ENCODE data around the gene TTC39C. TPM values are rescaled to one million over a fixed set of nuclear protein-coding genes. Genes with fewer than 3 reads are reported as not detected.

The TTC39C gene
- total RNA-seq, 1 experiment from 2014 or later: 14.8 TPM

DNA sequence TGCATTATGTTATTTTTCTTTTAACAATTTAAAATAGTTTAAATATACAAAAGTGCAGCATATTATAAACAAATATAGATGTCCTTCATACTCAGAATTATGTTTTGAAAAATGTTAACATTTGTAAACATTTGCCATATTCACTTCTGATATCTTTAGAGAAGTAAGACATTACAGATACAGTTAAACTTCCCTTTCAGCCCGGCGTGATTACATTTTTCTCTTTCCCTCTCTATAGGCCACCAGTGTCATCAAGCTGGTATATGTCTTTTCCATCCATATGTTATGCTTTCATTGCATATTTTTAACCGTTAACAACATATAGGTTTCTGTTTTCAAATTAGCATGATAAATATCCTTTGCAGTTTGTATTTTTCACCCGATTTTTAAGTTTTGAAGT, 27.1 kb downstream of the TTC39C start:
- intact Hi-C loops (cut with micrococcal nuclease; ENCODE audit: unreplicated experiment): no loop called here
- no peaks in the 10 kb centered on the region for H3K9me3 ChIP-seq (ENCODE audit: control insufficient read depth, insufficient read depth, low read depth, low read length)
- CTCF ChIA-PET: no interaction called here
- H3K27me3 ChIP-seq (ENCODE audit: control insufficient read depth, insufficient read depth, low read length): no peaks in the 10 kb centered on the region
- no TSS peak for BruUV-seq (replicated peaks)
- no peak for TF ChIP-seq POLR2AphosphoS5 (IDR thresholded peaks at IDR 0.05; ENCODE audit: low read depth, low read length)
- TF ChIP-seq TCF7L2 (IDR thresholded peaks at IDR 0.05; ENCODE audit: low read depth, low read length): no peak
- no peak for TF ChIP-seq SIN3A (IDR thresholded peaks at IDR 0.05; ENCODE audit: borderline replicate concordance, insufficient read depth, low read depth, low read length)
- TF ChIP-seq, protein P1, sequence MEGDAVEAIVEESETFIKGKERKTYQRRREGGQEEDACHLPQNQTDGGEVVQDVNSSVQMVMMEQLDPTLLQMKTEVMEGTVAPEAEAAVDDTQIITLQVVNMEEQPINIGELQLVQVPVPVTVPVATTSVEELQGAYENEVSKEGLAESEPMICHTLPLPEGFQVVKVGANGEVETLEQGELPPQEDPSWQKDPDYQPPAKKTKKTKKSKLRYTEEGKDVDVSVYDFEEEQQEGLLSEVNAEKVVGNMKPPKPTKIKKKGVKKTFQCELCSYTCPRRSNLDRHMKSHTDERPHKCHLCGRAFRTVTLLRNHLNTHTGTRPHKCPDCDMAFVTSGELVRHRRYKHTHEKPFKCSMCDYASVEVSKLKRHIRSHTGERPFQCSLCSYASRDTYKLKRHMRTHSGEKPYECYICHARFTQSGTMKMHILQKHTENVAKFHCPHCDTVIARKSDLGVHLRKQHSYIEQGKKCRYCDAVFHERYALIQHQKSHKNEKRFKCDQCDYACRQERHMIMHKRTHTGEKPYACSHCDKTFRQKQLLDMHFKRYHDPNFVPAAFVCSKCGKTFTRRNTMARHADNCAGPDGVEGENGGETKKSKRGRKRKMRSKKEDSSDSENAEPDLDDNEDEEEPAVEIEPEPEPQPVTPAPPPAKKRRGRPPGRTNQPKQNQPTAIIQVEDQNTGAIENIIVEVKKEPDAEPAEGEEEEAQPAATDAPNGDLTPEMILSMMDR (IDR thresholded peaks at IDR 0.05): no peak
- TF ChIP-seq, protein P2, sequence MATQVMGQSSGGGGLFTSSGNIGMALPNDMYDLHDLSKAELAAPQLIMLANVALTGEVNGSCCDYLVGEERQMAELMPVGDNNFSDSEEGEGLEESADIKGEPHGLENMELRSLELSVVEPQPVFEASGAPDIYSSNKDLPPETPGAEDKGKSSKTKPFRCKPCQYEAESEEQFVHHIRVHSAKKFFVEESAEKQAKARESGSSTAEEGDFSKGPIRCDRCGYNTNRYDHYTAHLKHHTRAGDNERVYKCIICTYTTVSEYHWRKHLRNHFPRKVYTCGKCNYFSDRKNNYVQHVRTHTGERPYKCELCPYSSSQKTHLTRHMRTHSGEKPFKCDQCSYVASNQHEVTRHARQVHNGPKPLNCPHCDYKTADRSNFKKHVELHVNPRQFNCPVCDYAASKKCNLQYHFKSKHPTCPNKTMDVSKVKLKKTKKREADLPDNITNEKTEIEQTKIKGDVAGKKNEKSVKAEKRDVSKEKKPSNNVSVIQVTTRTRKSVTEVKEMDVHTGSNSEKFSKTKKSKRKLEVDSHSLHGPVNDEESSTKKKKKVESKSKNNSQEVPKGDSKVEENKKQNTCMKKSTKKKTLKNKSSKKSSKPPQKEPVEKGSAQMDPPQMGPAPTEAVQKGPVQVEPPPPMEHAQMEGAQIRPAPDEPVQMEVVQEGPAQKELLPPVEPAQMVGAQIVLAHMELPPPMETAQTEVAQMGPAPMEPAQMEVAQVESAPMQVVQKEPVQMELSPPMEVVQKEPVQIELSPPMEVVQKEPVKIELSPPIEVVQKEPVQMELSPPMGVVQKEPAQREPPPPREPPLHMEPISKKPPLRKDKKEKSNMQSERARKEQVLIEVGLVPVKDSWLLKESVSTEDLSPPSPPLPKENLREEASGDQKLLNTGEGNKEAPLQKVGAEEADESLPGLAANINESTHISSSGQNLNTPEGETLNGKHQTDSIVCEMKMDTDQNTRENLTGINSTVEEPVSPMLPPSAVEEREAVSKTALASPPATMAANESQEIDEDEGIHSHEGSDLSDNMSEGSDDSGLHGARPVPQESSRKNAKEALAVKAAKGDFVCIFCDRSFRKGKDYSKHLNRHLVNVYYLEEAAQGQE (IDR thresholded peaks at IDR 0.05; ENCODE audit: insufficient read depth in 1 of 2, low read depth in 2 of 2, low read length in 1 of 2): no peak
- in situ Hi-C loops (cut with HindIII; ENCODE audit: low pct_unique_long_range_greater_than_20kb, low sequenced_read_pairs): no loop called here
- no peak for DNase-seq (ENCODE audit: low read depth, low spot score)
- no peaks in the 10 kb centered on the region for H3K36me3 ChIP-seq (ENCODE audit: control insufficient read depth, insufficient read depth, low read length)
- H3K27ac ChIP-seq (ENCODE audit: low read length): no peak overlapping the region
- 0 out of 2 replicates have a peak, but pooled peaks cover 2% of the 10 kb centered on the region for H3K4me1 ChIP-seq (ENCODE audit: control insufficient read depth, insufficient read depth, low read length)
- POLR2A ChIA-PET: no interaction called here
- ATAC-seq: no peak
- H3K4me3 ChIP-seq (ENCODE audit: low read depth in 2 of 2, low read length in 2 of 2): no peak overlapping the region

DNA sequence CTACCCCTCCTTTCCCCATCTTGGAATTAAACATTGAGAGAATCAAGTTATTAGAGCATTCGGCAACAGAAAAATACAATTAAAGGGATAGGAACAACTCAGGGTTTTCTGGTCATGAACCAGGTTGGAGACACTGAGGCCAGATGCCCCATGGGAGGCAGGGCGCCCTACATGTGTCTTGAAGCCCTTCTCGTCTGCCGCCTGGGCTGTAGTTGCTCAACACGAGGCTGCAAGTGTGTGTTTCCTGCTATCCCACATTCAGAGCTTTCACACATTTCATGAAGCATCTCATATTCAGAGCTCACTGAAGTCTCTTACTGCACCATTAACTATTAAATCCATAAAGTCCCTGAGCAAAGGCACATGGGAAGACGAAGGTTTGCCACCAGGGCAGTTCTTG, 28.8 kb downstream of the TTC39C start:
- Histone ChIP-seq H3K27me3 (ENCODE audit: control insufficient read depth, insufficient read depth, low read length) (no peaks in the 10 kb centered on the region), H3K4me3 (ENCODE audit: low read depth in 2 of 2, low read length in 2 of 2) (no peak overlapping the region), H3K4me1 (ENCODE audit: control insufficient read depth, insufficient read depth, low read length) (0 out of 2 replicates have a peak, but pooled peaks cover 2% of the 10 kb centered on the region), H3K36me3 (ENCODE audit: control insufficient read depth, insufficient read depth, low read length) (no peaks in the 10 kb centered on the region), H3K27ac (ENCODE audit: low read length) (no peak overlapping the region), H3K9me3 (ENCODE audit: control insufficient read depth, insufficient read depth, low read depth, low read length) (no peaks in the 10 kb centered on the region)
- TF ChIP-seq, protein P1 (IDR thresholded peaks at IDR 0.05): no peak
- no peak for TF ChIP-seq SIN3A (IDR thresholded peaks at IDR 0.05; ENCODE audit: borderline replicate concordance, insufficient read depth, low read depth, low read length)
- TF ChIP-seq, protein P2 (IDR thresholded peaks at IDR 0.05; ENCODE audit: insufficient read depth in 1 of 2, low read depth in 2 of 2, low read length in 1 of 2): no peak
- TF ChIP-seq TCF7L2 (IDR thresholded peaks at IDR 0.05; ENCODE audit: low read depth, low read length): no peak
- no peak for TF ChIP-seq POLR2AphosphoS5 (IDR thresholded peaks at IDR 0.05; ENCODE audit: low read depth, low read length)
- BruUV-seq (replicated peaks): no TSS peak
- CTCF ChIA-PET: interaction anchor here (0.6 to 0.9 kb wide), 2 partner anchors 33 to 927 kb away, joined by 4 read pairs; no protein-coding TSS in a partner anchor
- intact Hi-C loops (cut with micrococcal nuclease; ENCODE audit: unreplicated experiment) (no loop called here), in situ Hi-C loops (cut with HindIII; ENCODE audit: low pct_unique_long_range_greater_than_20kb, low sequenced_read_pairs) (no loop called here)
- DNase-seq (ENCODE audit: low read depth, low spot score) (no peak), ATAC-seq (no peak)
- POLR2A ChIA-PET: interaction anchor here (0.6 kb wide), 1 partner anchor 406 kb away, joined by 5 read pairs; no protein-coding TSS in a partner anchor

Data from Panc1 (cell line).